Smooth muscle cell (in vitro differentiated cells): Measurements from ENCODE around the gene ERRFI1. TPM values are rescaled to one million over a fixed set of nuclear protein-coding genes. Genes with fewer than 3 reads are reported as not detected.
A peak's percentile ranks its signal among the peaks of the same experiment; 100 is the strongest.

Experiments used
- DNase-seq: peaks from one replicate; lab custom pipeline; 2025; ENCODE audit not compliant: unreplicated experiment; lab: John Stamatoyannopoulos, UW
- H2AFZ ChIP-seq: fragments of 200-600 bp; sonication (generic); 2 replicates; pipeline ENCODE4 v1.6.0; 2016; ENCODE audit warnings: antibody characterized with exemption, low read depth, mild to moderate bottlenecking
- H3F3A ChIP-seq: fragments of 200-600 bp; sonication (generic); 2 replicates; pipeline ENCODE4 v1.6.0; 2017; ENCODE audit warnings: antibody characterized with exemption, low read depth
- H3K27ac ChIP-seq: fragments of 200-600 bp; sonication (generic); 2 replicates; pipeline ENCODE4 v1.5.1; 2016; ENCODE audit warnings: low read depth, mild to moderate bottlenecking
- H3K27me3 ChIP-seq: fragments of 200-600 bp; sonication (generic); 2 replicates; pipeline ENCODE4 v1.6.1; 2016; ENCODE audit warnings: low read depth, mild to moderate bottlenecking
- H3K36me3 ChIP-seq: fragments of 200-600 bp; sonication (generic); 2 replicates; pipeline ENCODE4 v1.5.1; 2016; ENCODE audit warnings: low read depth
- H3K4me1 ChIP-seq: fragments of 200-600 bp; sonication (generic); 2 replicates; pipeline ENCODE4 v1.5.1; 2016; ENCODE audit warnings: low read depth
- H3K4me2 ChIP-seq: fragments of 200-600 bp; sonication (generic); 2 replicates; pipeline ENCODE4 v1.6.0; 2016; ENCODE audit warnings: mild to moderate bottlenecking
- H3K4me3 ChIP-seq: fragments of 200-600 bp; sonication (generic); 2 replicates; pipeline ENCODE4 v1.5.1; 2016; ENCODE audit warnings: mild to moderate bottlenecking
- H3K79me2 ChIP-seq: fragments of 200-600 bp; sonication (generic); 2 replicates; pipeline ENCODE4 v1.6.0; 2016; ENCODE audit warnings: low read depth, mild to moderate bottlenecking
- H3K9ac ChIP-seq: fragments of 200-600 bp; sonication (generic); 2 replicates; pipeline ENCODE4 v1.6.0; 2016; ENCODE audit warnings: low read depth
- H3K9me3 ChIP-seq: fragments of 200-600 bp; sonication (generic); replicated peaks from 2 replicates; pipeline ENCODE4 v1.5.1; 2016; ENCODE audit warnings: low read depth
- H4K20me1 ChIP-seq: fragments of 200-600 bp; sonication (generic); 2 replicates; pipeline ENCODE4 v1.6.0; 2016; ENCODE audit warnings: low read depth
- WGBS: methylation state at CpG from one replicate; pipeline ENCODE4 v1.1.7; 2016; ENCODE audit warnings: low lambda C conversion rate; 5-methylcytosine and 5-hydroxymethylcytosine counted together
- polyA plus RNA-seq: library from polyadenylated mRNA; unstranded; fragments of >200 nt; fragmentation: Nextera tagmentation; extraction: Ambion mirVana; gene quantifications from 2 replicates; pipeline ENCODE4 v1.2.1, GENCODE V29; 2016
- total RNA-seq: library from RNA; depleted of rRNA; stranded (reverse); fragments of >200 nt; gene quantifications from 2 replicates; pipeline ENCODE4 v1.2.3, GENCODE V29; 2014
- TF ChIP-seq, protein P1 (sequence below): fragments of 200-600 bp; sonication (generic); IDR thresholded peaks from 2 replicates; pipeline ENCODE4 v1.5.1; 2017; ENCODE audit warnings: borderline replicate concordance, mild to moderate bottlenecking, antibody characterized with exemption; ENCODE audit not compliant: insufficient read depth, poor library complexity, severe bottlenecking

ERRFI1 gene
- total and polyA plus RNA-seq, 2 experiments from 2014 or later: 81.6 to 184 TPM

DNA sequence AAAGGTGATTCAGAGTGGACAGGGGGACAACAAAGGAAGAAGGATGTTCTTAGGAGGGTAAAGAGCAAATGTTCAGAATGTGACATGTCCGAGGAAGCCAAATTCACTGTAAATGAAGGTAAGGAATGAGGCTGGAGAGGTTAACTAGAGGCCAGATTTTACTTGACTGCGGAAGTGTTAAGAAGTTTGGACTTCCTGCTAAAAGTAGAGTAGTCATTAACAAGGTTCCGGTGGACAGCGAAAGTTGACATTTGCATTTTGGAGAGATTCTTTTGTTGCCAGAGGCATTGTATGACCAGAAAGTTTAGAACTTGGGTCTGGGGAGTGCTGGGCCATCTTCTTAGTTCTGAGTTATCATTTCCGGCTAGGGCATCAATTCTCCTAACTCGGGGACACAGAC lies 7.2 kb upstream of the ERRFI1 start:
- no peaks in the 10 kb centered on the region for H3K79me2 ChIP-seq
- no peak overlapping the region for H3K4me3 ChIP-seq
- no peaks in the 10 kb centered on the region for H3K36me3 ChIP-seq
- no peaks in the 10 kb centered on the region for H3K9me3 ChIP-seq
- TF ChIP-seq, protein P1, sequence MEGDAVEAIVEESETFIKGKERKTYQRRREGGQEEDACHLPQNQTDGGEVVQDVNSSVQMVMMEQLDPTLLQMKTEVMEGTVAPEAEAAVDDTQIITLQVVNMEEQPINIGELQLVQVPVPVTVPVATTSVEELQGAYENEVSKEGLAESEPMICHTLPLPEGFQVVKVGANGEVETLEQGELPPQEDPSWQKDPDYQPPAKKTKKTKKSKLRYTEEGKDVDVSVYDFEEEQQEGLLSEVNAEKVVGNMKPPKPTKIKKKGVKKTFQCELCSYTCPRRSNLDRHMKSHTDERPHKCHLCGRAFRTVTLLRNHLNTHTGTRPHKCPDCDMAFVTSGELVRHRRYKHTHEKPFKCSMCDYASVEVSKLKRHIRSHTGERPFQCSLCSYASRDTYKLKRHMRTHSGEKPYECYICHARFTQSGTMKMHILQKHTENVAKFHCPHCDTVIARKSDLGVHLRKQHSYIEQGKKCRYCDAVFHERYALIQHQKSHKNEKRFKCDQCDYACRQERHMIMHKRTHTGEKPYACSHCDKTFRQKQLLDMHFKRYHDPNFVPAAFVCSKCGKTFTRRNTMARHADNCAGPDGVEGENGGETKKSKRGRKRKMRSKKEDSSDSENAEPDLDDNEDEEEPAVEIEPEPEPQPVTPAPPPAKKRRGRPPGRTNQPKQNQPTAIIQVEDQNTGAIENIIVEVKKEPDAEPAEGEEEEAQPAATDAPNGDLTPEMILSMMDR: no peak
- no peak overlapping the region for H2AFZ ChIP-seq
- H3K27ac ChIP-seq: no peak overlapping the region
- H3K4me1 ChIP-seq: peaks cover 10% of the 10 kb centered on the region
- DNase-seq: no peak
- 93% methylated on average over 6 of the region's 6 CpGs for WGBS
- H3K4me2 ChIP-seq: no peak overlapping the region
- peaks cover 8% of the 10 kb centered on the region for H3F3A ChIP-seq
- H3K9ac ChIP-seq: no peak overlapping the region
- H3K27me3 ChIP-seq: no peaks in the 10 kb centered on the region
- H4K20me1 ChIP-seq: no peaks in the 10 kb centered on the region

DNA sequence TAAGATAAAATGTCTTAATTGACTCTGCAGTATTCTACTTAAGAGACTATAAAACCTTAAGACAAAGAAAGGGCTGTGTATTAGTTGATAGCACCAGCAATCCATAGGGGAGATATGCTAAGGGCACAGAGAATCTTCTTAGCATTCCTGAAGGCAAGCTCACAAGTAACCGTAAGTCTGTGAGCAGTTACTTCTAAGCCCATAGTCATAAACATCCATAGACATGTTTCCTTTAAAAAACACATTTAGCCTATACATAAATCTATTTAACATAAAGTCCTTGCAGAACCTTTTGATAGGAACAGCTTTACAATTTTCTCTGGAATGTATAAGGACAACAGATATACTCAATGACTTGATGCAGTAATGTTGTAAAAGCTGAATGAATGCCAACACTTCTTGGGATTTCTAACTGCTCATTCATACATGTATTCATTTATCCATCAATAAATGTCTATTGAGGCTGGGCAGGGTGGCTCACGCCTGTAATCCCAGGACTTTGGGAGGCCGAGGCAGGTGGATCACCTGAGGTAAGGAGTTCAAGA lies 6.3 kb upstream of the ERRFI1 start:
- no peaks in the 10 kb centered on the region for H3K27me3 ChIP-seq
- peaks cover 17% of the 10 kb centered on the region for H3K4me1 ChIP-seq
- no peaks in the 10 kb centered on the region for H3K79me2 ChIP-seq
- no peak overlapping the region for H2AFZ ChIP-seq
- no peaks in the 10 kb centered on the region for H4K20me1 ChIP-seq
- H3K36me3 ChIP-seq: no peaks in the 10 kb centered on the region
- H3F3A ChIP-seq: peaks cover 8% of the 10 kb centered on the region
- H3K27ac ChIP-seq: peak overlapping the region; percentile 60
- peak overlapping the region; percentile 4 for H3K4me2 ChIP-seq
- H3K4me3 ChIP-seq: no peak overlapping the region
- 63% methylated on average over 3 of the region's 3 CpGs for WGBS
- no peak for DNase-seq
- TF ChIP-seq, protein P1: no peak
- no peaks in the 10 kb centered on the region for H3K9me3 ChIP-seq
- H3K9ac ChIP-seq: no peak overlapping the region

DNA sequence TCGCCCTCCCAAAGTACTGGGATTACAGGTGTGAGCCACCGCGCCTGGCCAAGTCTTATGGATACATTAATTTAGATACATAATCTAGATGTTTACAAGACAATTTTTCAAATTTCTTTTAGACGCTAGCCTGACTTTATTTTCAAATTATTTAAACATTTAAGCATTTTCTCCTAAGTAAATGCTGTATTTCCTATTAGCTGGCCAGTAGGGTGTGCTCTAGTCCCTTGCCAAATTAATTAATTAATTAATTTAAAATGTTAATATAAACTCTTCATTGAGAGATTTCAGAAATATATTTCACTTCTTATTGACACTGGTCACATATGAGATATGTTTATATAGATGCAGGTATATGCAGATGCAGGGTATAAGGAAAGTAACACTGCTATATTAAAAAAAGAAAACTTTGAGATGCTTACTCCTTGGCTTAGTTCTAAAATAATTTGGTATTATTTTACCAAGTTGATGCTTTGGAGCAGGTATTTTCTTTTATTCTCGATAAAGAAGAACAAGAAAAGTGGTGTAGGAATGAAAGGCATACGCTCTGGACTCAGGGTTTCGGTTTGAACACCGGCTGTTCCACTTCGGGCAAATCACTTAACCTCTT lies 5.2 kb upstream of the ERRFI1 start:
- DNase-seq: no peak
- no peaks in the 10 kb centered on the region for H3K27me3 ChIP-seq
- H3K4me2 ChIP-seq: no peak overlapping the region
- peaks cover 27% of the 10 kb centered on the region for H3K4me1 ChIP-seq
- peak overlapping the region; percentile 60 for H3K27ac ChIP-seq
- no peak overlapping the region for H3K9ac ChIP-seq
- no peaks in the 10 kb centered on the region for H3K79me2 ChIP-seq
- H3K36me3 ChIP-seq: no peaks in the 10 kb centered on the region
- WGBS: 92% methylated on average over 9 of the region's 9 CpGs
- no peak overlapping the region for H3K4me3 ChIP-seq
- H2AFZ ChIP-seq: no peak overlapping the region
- TF ChIP-seq, protein P1: peak; percentile 82
- no peaks in the 10 kb centered on the region for H3K9me3 ChIP-seq
- peaks cover 15% of the 10 kb centered on the region for H3F3A ChIP-seq
- no peaks in the 10 kb centered on the region for H4K20me1 ChIP-seq

DNA sequence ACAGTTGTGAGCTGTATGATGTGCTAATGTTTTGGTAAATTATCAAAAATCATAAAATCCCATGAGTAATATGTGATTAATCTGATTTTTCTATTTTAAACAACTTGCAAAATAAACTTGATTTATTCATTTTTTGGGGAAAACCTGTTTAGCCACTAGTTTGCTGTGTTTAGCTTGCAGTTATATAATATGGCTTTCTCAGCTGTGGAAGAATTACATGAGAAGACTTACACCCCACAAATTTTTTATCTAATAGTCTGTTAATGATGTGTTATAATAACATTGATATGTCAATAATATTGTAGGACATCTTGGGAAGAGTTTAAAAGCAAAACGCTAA lies 2.4 kb upstream of the ERRFI1 start:
- TF ChIP-seq, protein P1: no peak
- Histone ChIP-seq H3K4me1 (peaks cover 43% of the 10 kb centered on the region), H3K27ac (peak overlapping the region; percentile 93), H3K36me3 (no peaks in the 10 kb centered on the region), H3K4me2 (peak overlapping the region; percentile 94), H3K9me3 (no peaks in the 10 kb centered on the region), H3K27me3 (no peaks in the 10 kb centered on the region), H3K79me2 (peaks cover 25% of the 10 kb centered on the region), H3K9ac (no peak overlapping the region), H2AFZ (no peak overlapping the region), H3F3A (peaks cover 26% of the 10 kb centered on the region), H3K4me3 (no peak overlapping the region), H4K20me1 (peaks cover 25% of the 10 kb centered on the region)
- no peak for DNase-seq
- WGBS: 59% methylated on average over 1 of the region's 1 CpG
